Common myeloid progenitor, CD34-positive (primary cell): Measurements from ENCODE around the gene LYPD5.

Experiments
- CTCF ChIA-PET: fragments of 350-600 bp; sonication (Branson Sonifier 250); formaldehyde crosslinking; loops from one replicate; lab custom pipeline; 2021; ENCODE audit warnings: antibody characterized with exemption; lab: Charles Lee
- POLR2A ChIA-PET: fragments of 350-600 bp; sonication (Branson Sonifier 250); formaldehyde crosslinking; loops from one replicate; lab custom pipeline; 2021; ENCODE audit warnings: antibody characterized with exemption; lab: Charles Lee
- DNase-seq, 3 donors: peaks; one replicate each; pipeline versions ENCODE4 v3.0.0 to v3.0.0-alpha.2; 2013
- H3K27ac ChIP-seq, 2 experiments: 1 replicate in 1 of 2; 2 replicates in 1 of 2; pipeline ENCODE4 v1.7.0; 2013; ENCODE audit warnings: inconsistent platforms in 2 of 2, low read length in 2 of 2, mild to moderate bottlenecking in 2 of 2, low read depth in 1 of 2, moderate library complexity in 1 of 2; ENCODE audit not compliant: severe bottlenecking in 2 of 2, insufficient read depth in 1 of 2, poor library complexity in 1 of 2
- H3K27me3 ChIP-seq, 5 experiments: replicated peaks in 2 of 5; 1 replicate in 3 of 5; 2 replicates in 2 of 5; pipeline versions ENCODE4 v1.6.1 to v1.7.0; 2013; ENCODE audit warnings: low read length in 4 of 5, mild to moderate bottlenecking in 2 of 5, moderate library complexity in 2 of 5, inconsistent platforms in 1 of 5; ENCODE audit not compliant: insufficient read depth in 5 of 5, control insufficient read depth in 4 of 5
- H3K36me3 ChIP-seq, 4 experiments: 1 replicate in 2 of 4; 2 replicates in 2 of 4; pipeline versions ENCODE4 v1.6.1 to v1.7.0; 2013; ENCODE audit warnings: low read length in 3 of 4, control low read depth in 1 of 4, mild to moderate bottlenecking in 1 of 4; ENCODE audit not compliant: control insufficient read depth in 4 of 4, insufficient read depth in 4 of 4
- H3K4me1 ChIP-seq, 4 experiments: 1 replicate in 3 of 4; 2 replicates in 1 of 4; pipeline versions ENCODE4 v1.6.1 to v1.7.1; 2013; ENCODE audit warnings: low read length in 3 of 4, mild to moderate bottlenecking in 3 of 4, control low read depth in 1 of 4, inconsistent platforms in 1 of 4, moderate library complexity in 1 of 4; ENCODE audit not compliant: control insufficient read depth in 4 of 4, insufficient read depth in 4 of 4; ENCODE audit errors: control extremely low read depth in 1 of 4
- H3K4me3 ChIP-seq, 7 experiments: 1 replicate in 4 of 7; 2 replicates in 3 of 7; pipeline versions ENCODE4 v1.5.1 to v1.7.0; 2013; ENCODE audit warnings: mild to moderate bottlenecking in 7 of 7, low read length in 6 of 7, moderate library complexity in 6 of 7, inconsistent platforms in 2 of 7, low read depth in 2 of 7, control low read depth in 1 of 7; ENCODE audit not compliant: insufficient read depth in 4 of 7, control insufficient read depth in 1 of 7; ENCODE audit errors: extremely low read depth in 1 of 7
- H3K9me3 ChIP-seq, 5 experiments: 1 replicate in 4 of 5; 2 replicates in 1 of 5; pipeline versions ENCODE4 v1.6.1 to v1.7.1; 2013; ENCODE audit warnings: low read length in 4 of 5, mild to moderate bottlenecking in 2 of 5, inconsistent platforms in 1 of 5, low read depth in 1 of 5, moderate library complexity in 1 of 5; ENCODE audit not compliant: control insufficient read depth in 4 of 5, insufficient read depth in 2 of 5; ENCODE audit errors: control extremely low read depth in 1 of 5
- WGBS: methylation state at CpG from one replicate; pipeline ENCODE4 v1.1.5; 2013; ENCODE audit not compliant: insufficient coverage; 5-methylcytosine and 5-hydroxymethylcytosine counted together

Gene LYPD5

GRCh38 chr19:43780706-43781525 lies 21.3 kb downstream of the LYPD5 start, which contains the start of gene KCNN4:
KCNN4 (minus strand) TSS chr19:43780973; CDS start chr19:43780861, 112 bp downstream.
- DNase-seq, result peak; percentile 69 to 88 (median 79)
- Histone ChIP-seq H3K4me3 (peak within 1 kb of the TSS; percentile 61 to 96 (median 84)), H3K36me3 (peaks cover 0 to 6% (median 5%) of the 10 kb centered on the region in 4 experiments), H3K4me1 (peaks cover 8 to 68% (median 57%) of the 10 kb centered on the region in 4 experiments), H3K9me3 (no peaks in the 10 kb centered on the region), H3K27me3 (no peaks in the 10 kb centered on the region), H3K27ac (peak within 1 kb of the TSS; percentile 67 to 90)
- ChIA-PET CTCF (interaction anchor here (1.4 to 10.7 kb wide), 6 partner anchors 13 to 35 kb away, joined by 3 to 149 read pairs (median 6); no protein-coding TSS in a partner anchor), POLR2A (no interaction called here)
- 3% methylated on average over 16 of the region's 19 CpGs for WGBS

- Histone ChIP-seq H3K27me3 (no peaks in the 10 kb centered on the region), H3K27ac (peak overlapping the region; percentile 67 to 90), H3K36me3 (peaks cover 0 to 12% (median 7%) of the 10 kb centered on the region in 4 experiments), H3K4me3 (peak overlapping the region; percentile 61 to 96 (median 84)), H3K4me1 (peaks cover 8 to 72% (median 64%) of the 10 kb centered on the region in 4 experiments), H3K9me3 (no peaks in the 10 kb centered on the region)
- POLR2A ChIA-PET, result no interaction called here
- DNase-seq, result peak; percentile 36 to 65 (median 54)
- 0% methylated on average over 2 of the region's 3 CpGs for WGBS
- CTCF ChIA-PET, result interaction anchor here (1.2 to 10.7 kb wide), 6 partner anchors 14 to 36 kb away, joined by 3 to 149 read pairs (median 12); no protein-coding TSS in a partner anchor
Measured at GRCh38 chr19:43779820-43780219, 22.4 kb downstream of the LYPD5 start.

- no peak for DNase-seq
- CTCF ChIA-PET, result interaction anchor here (1.2 to 10.7 kb wide), 9 partner anchors 10 to 111 kb away, joined by 3 to 149 read pairs (median 6); partner anchors contain the start of gene SMG9
- no peaks in the 10 kb centered on the region for H3K27me3 ChIP-seq
- peaks cover 0 to 17% (median 9%) of the 10 kb centered on the region in 4 experiments for H3K36me3 ChIP-seq
- peaks cover 8 to 67% (median 64%) of the 10 kb centered on the region in 4 experiments for H3K4me1 ChIP-seq
- H3K27ac ChIP-seq, result peak overlapping the region; percentile 67 to 90
- POLR2A ChIA-PET, result interaction anchor here (1.7 kb wide), 1 partner anchor 25 kb away, joined by 9 read pairs; the partner anchor contains the start of gene SMG9
- no peaks in the 10 kb centered on the region for H3K9me3 ChIP-seq
- H3K4me3 ChIP-seq, result peak overlapping the region; percentile 61 to 96 (median 84)
- WGBS, result 0% methylated on average over 13 of the region's 16 CpGs
Measured at GRCh38 chr19:43779147-43779819, 23.0 kb downstream of the LYPD5 start.

GRCh38 chr19:43778651-43779050 lies 23.6 kb downstream of the LYPD5 start:
- no peak for DNase-seq
- WGBS, result 20% methylated on average over 1 of the region's 1 CpG
- CTCF ChIA-PET, result interaction anchor here (1.0 to 10.7 kb wide), 10 partner anchors 11 to 116 kb away, joined by 3 to 149 read pairs (median 6); partner anchors contain the start of gene SMG9

GRCh38 chr19:43777163-43777695 lies 25.0 kb downstream of the LYPD5 start:
- peak; percentile 97 to 99 (median 98) for DNase-seq
- Histone ChIP-seq H3K4me1 (peaks cover 8 to 72% (median 62%) of the 10 kb centered on the region in 4 experiments), H3K27ac (peak overlapping the region; percentile 67 to 90), H3K4me3 (peak overlapping the region in 6 of 7 experiments; percentile 36 to 87 (median 59)), H3K27me3 (no peaks in the 10 kb centered on the region), H3K9me3 (no peaks in the 10 kb centered on the region), H3K36me3 (peaks cover 2 to 37% (median 26%) of the 10 kb centered on the region in 4 experiments)
- WGBS, result 0% methylated on average over 2 of the region's 4 CpGs
- ChIA-PET CTCF (interaction anchor here (0.7 to 10.7 kb wide), 7 partner anchors 11 to 246 kb away, joined by 3 to 149 read pairs (median 6); partner anchors contain the start of gene SMG9), POLR2A (interaction anchor here (0.6 to 1.7 kb wide), 8 partner anchors 11 to 1516 kb away, joined by 3 to 10 read pairs (median 4); partner anchors contain the start of genes PLAUR and SMG9)

More at GRCh38 chr19:43778651-43779050, 23.6 kb downstream of the LYPD5 start:
- Histone ChIP-seq H3K4me1 (peaks cover 8 to 72% (median 65%) of the 10 kb centered on the region in 4 experiments), H3K9me3 (no peaks in the 10 kb centered on the region), H3K27ac (peak overlapping the region; percentile 67 to 90), H3K36me3 (peaks cover 0 to 23% (median 15%) of the 10 kb centered on the region in 4 experiments), H3K4me3 (peak overlapping the region in 6 of 7 experiments; percentile 77 to 96 (median 86)), H3K27me3 (no peaks in the 10 kb centered on the region)
- POLR2A ChIA-PET, result interaction anchor here (1.2 to 1.7 kb wide), 3 partner anchors 12 to 109 kb away, joined by 4 to 10 read pairs (median 9); partner anchors contain the start of genes PLAUR and SMG9

- CTCF ChIA-PET, result interaction anchor here (0.9 to 10.7 kb wide), 5 partner anchors 8 to 107 kb away, joined by 3 to 149 read pairs (median 9); partner anchors contain the start of gene PLAUR
- H3K9me3 ChIP-seq, result no peaks in the 10 kb centered on the region
- WGBS, result 74% methylated on average over 8 of the region's 11 CpGs
- no peak for DNase-seq
- H3K27me3 ChIP-seq, result no peaks in the 10 kb centered on the region
- H3K4me3 ChIP-seq, result peak overlapping the region in 2 of 7 experiments; percentile 24 to 69
- peaks cover 2 to 46% (median 35%) of the 10 kb centered on the region in 4 experiments for H3K36me3 ChIP-seq
- POLR2A ChIA-PET, result no interaction called here
- peak overlapping the region; percentile 37 to 90 for H3K27ac ChIP-seq
- peaks cover 8 to 69% (median 57%) of the 10 kb centered on the region in 4 experiments for H3K4me1 ChIP-seq
Measured at GRCh38 chr19:43776286-43776685, 26.0 kb downstream of the LYPD5 start.
